D341Med (cell line): Measurements from ENCODE around the gene CCL5.

Source experiments
- DNase-seq: peaks from one replicate; pipeline ENCODE4 v3.0.0; 2012; ENCODE audit warnings: low spot score

Gene CCL5

DNA sequence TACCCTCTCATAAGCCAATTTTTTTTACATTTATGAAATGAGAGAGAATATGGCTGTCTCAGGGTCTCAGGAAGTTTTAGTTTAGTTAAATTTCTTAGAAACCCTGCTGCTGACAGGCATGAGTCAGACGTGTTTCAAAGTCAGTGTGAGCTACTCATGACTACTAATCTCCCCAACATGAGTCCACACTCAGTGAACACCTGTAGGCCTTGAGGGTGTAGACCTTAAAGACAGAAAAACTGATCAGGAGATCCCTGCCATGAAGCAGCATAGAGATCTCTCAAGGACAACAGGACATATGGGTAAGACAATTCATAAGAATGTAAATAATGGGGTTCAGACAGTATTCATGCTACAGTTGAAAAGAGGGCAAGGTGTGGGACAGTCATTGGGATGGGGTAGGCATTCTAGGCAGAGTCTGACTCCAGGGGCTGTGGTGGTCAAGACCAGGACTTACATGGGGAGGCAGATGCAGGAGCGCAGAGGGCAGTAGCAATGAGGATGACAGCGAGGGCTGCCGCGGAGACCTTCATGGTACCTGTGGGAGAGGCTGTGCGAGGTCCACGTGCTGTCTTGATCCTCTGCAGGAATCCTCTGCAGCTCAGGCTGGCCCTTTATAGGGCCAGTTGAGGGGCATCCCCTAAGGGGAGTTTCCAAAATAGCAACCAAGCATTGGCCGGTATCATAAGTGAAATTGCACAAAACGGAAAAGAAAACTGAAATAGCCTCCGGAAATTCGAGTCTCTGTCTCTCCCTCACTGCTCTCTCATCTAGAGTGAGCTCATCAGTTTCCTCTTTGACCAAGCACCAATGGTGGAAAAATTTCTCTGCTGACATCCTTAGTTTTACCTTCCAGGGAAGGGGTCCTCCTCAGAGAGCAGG is at the start of gene CCL5:
TSS of gene CCL5 (minus strand) at position 588 of the 882 bp plus-strand sequence.
- no peak for DNase-seq

DNA sequence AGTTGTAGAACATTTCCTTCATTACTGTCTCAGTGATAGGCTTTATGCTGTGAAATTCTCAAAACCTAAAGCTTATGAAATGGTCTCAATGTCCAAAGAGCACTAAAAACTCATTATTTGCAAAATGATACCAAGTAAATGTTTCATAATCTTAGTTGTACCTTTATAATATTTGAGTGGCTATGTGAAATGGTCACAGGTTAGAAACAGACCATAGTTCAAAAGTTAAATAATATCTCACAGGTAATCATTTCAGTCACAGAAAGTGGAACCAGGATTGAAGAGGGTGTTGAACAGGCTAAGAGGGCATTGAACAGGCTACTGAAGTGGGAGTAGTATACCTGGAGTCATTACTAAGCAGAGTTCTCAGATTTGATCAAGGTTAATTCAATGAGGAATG is 47.6 kb upstream of the CCL5 start:
- DNase-seq = no peak

DNA sequence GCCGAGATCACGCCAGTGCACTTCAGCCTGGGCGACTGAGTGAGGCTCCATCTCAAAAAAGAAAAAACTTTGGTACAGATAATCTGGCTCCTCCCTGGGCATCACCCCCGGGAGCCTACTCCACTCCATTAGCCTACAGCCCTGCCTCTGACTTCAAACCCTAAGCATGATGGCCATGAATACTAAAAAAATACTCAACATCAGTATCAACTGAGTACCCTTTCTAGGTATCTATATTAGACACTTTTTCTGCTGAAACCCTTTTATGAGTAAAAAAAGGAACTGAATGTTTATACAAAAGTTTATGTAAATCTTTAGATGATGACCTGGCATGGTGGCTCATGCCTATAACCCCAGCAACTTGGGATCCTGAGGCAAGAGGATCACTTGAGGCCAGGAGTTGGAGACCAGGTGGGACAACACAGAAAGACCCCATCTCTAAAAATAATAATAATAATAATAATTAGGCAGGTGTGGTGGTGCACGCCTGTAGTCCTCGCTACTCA is 43.5 kb upstream of the CCL5 start:
- DNase-seq = no peak

DNA sequence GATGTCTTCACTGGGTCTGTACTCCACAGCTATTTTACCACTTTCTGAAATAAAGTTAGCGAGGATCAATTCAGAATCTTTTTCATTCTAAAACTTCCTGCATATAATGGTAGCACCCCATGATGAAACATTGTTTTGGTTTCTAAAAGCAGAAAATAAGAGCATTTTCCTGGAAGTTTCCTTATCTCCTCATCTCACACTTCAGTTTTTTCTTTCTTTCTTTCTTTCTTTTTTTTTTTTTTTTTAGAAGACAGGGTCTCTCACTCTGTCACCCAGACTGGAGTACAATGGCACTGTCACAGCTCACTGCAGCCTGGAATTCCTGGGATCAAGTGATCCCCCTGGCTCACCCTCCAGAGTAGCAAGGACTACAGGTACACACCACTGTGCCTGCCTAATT is 40.1 kb upstream of the CCL5 start:
- no peak for DNase-seq

DNA sequence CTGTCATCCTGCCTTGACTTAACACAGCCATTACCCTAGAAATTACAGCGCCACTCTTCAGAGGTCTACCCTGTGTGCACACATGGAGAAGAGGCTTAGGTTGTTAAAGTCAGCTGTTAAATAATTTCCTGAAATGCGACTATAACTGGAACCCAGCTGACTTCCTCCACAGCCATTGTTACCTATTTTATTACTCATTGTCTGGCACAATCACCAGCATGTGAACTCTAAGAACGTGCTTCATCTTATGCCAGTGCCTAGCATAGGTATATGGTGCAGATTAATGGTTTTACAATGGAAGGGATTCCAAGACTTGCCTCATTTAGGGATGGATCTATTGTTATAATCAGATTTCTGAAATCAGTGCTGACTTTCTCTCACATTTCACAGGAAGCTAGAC is 38.5 kb upstream of the CCL5 start:
- no peak for DNase-seq

DNA sequence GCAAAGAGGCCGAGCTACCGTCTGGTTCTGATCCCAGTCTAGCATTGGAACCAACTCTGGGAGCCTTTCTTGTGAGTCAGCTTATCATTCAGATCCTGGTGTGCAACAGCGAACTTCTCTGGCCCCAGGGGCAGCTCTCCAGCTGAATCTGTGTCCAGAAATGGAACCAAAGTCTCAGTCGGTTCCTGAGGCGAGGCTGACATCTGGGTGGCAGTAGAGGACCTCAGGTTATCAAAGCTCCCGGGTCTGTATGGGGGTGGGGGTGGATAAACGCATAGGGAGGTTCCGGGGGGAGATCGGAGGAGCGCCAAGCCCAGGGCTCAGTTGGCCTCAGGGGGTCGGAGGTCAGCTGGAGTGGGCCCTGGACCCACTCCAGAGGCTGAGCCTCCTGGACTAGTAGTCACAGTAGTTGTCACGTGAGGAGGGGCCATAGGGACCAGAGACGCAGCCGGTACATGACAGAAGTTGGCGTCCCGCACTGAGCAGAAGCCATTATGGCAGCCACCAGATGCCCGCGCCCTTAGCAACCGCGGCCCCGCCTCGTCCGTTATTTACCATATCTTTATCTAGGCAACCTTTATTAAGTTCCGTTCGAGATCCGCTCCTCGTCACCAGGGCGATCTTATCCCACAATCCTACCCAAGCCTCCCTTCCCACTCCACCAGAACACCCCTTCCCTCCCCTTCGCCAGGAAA is 37.5 kb upstream of the CCL5 start:
- DNase-seq = no peak

DNA sequence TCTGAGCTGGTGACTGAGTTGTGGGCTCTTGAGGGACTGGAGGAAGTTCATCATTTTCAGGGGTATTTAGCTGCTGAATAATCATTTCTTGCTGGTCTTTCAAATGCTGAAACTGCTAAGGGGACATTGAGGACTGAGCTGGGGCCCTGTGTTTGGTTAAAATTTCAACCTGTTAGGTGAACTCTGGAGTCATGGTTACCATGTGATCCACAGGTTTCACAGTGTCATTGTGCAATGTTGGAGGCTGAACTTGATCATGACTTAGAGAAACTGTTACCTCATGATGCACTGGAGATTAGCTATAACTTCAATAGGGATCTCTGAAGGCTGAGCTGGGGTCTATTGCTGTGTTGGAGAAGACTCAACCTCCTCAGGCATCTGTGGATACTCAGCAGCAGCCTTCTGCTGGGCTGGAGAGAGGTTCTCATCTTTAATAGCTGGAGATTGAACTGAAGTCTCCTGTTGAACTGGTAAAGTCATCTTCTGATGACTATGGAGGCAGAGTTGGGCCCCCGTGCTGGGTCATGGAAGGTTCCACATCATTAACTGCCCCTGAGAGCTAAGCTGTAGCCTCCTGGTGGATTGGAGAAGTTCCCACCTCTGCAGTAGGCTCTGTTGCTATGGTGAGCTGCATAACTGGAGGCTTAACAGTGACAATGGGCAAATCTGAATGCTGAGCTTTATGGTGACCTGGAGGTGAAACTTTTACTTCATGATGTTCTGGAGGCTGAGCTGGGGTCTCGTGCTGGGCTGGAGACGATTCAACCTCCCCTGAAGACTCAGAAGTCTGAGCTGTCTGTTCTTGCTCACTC is 35.2 kb upstream of the CCL5 start:
- DNase-seq = no peak

- no peak for DNase-seq
These were observed 34.2 kb upstream of the CCL5 start for GRCh38 chr17:35914354-35914753.

DNA sequence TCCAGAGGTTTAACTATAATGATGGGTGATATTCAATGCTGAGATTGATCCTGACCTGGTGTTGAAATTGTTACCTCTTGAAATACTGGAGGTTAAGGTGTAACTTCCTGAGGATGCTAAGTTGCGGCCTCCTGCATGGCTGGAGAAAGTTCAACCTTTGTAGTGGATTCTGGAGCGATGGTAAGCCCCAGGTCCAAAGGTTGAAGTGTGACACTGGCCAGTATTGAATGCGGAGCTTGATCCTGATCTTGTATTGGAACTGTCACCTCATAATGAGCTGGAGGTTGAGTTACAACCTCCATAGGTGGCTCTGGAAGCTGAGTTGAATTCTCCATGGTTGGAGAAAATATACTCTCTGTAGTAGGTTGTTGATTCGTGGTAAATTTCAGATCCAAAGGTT is 33.4 kb upstream of the CCL5 start:
- DNase-seq = no peak

- DNase-seq = no peak
These were observed 32.8 kb upstream of the CCL5 start for GRCh38 chr17:35912942-35913341.

- no peak for DNase-seq
These were observed 32.3 kb upstream of the CCL5 start for GRCh38 chr17:35912339-35912912.

GRCh38 chr17:35909408-35909807 is 29.2 kb upstream of the CCL5 start:
- DNase-seq = no peak

- DNase-seq = no peak
These were observed 27.5 kb upstream of the CCL5 start for GRCh38 chr17:35907691-35908090.

- no peak for DNase-seq
These were observed 26.9 kb upstream of the CCL5 start for GRCh38 chr17:35906926-35907637.

DNA sequence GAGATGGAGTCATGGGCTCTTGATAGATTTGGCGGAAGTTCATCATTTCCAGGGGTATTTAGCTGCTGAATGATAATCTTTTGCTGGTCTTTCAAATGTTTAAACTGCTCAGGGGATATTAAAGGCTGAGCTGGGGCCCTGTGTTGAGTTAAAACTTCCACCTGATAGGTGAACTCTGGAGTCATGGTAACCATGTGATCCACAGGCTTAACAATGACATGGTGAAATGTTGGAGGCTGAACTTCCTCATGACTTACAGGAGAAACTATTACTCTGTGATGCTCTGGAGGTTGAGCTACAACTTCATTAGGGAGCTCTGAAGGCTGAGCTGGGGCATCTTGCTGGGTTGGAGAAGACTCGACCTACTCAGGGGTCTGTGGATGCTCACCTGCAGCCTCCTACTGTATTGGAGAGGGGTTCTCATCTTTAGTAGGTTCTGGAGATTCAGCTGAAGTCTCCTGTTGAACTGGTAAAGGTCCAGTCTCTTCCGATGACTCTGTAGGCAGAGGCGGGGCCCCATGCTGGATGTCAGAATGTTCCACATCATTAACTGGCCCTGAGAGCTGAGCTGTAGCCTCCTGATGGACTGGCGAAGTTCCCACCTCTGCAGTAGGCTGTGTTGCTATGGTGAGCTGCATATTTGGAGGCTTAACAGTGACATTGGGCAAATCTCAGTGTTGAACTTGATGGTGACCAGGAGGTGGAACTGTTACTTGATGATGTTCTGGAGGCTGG is 26.2 kb upstream of the CCL5 start:
- DNase-seq = no peak

GRCh38 chr17:35903451-35903850 is 23.3 kb upstream of the CCL5 start:
- DNase-seq = no peak

DNA sequence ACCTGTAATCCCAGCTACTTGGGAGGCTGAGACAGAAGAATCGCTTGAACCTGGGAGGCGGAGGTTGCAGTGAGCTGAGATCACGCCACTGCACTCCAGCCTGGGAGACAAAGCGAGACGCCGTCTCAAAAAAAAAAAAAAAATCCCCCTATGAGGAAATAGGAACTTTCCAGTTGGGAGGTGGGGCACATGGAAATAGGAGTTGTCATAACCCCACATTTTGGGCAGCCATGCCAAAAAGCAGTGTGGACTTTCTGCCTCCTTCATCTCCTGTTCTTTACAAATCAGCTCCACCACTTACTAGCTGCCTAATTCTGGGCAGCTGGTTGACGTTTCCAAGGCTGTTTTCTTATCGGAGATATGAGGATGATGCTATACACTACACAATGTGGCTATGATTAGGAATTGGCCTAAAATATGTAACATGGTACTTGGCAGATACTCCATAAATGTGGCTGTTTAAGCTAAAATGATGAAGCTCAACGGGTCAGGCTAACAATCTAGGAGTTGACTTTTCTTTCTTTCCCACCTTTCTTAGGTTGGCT is 21.5 kb upstream of the CCL5 start:
- no peak for DNase-seq

- no peak for DNase-seq
These were observed 20.7 kb upstream of the CCL5 start for GRCh38 chr17:35900708-35901480.

DNA sequence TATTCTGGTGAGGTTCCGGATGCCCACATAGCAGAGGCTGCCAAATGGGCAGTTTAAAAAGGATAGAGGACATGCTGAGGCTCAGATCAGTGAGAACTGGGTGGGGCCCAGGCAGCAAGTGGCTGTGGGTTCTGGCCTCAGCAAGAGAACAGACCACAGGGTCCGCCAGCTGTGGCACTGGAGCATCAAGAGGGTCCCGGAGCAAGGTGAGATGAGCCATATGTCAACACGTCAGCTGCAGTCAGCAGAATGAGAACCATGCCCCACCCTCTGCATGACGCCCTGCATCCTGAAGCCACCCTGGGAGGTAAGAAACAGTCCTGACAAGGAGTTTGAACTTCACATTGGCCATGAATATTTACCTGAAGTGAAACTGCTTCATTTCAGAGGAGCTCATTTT is 20.1 kb upstream of the CCL5 start:
- DNase-seq = no peak
